ENCODE data around the gene SCPEP1. TPM values are rescaled to one million over a fixed set of nuclear protein-coding genes. Genes with fewer than 3 reads are reported as not detected.

SCPEP1 gene
- total RNA-seq, 4 donors from 2014 or later: 13.1 to 39.7 (median 20.3) TPM

DNA sequence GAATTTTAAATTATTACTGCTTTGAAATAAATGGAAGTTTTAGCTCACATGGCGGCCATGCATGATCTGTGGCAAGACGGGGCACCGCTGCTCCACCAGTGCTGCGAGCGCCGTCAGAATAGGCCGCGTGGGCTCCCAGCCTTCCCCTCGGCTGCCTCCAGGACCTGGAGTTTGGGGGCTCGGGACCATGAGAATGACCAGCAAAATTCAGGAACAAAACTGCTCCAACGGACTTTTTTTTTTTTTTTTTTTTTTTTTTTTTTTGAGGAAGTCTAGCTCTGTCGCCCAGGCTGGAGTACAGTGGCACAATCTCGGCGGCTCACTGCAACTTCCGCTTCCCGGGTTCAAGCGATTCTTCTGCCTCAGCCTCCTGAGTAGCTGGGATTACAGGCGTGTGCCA lies 68.8 kb downstream of the SCPEP1 start:
- intact Hi-C loops (cut with DNase I; ENCODE audit: low total_unique reads): no loop called here
- in situ Hi-C loops (cut with MboI; ENCODE audit: low pct_ligation_motif_present in 1 of 4, low pct_unique_long_range_greater_than_20kb in 1 of 4, low sequenced_read_pairs in 3 of 4): no loop called here
- no peak for DNase-seq
- no peaks in the 10 kb centered on the region for H3K9me3 ChIP-seq
- TF ChIP-seq EP300 (IDR thresholded peaks at IDR 0.05; ENCODE audit: low read depth): no peak
- no peak for TF ChIP-seq POLR2A (IDR thresholded peaks at IDR 0.05)
- no peak for TF ChIP-seq CTCF (IDR thresholded peaks at IDR 0.05)
- no peak for TF ChIP-seq POLR2AphosphoS5 (IDR thresholded peaks at IDR 0.05)
- peaks cover 38% of the 10 kb centered on the region for H3K27me3 ChIP-seq
- WGBS, 2 donors (ENCODE audit: low coverage in 1 of 2): 76 to 77% methylated on average over 12 to 18 of the region's 18 CpGs
- no peaks in the 10 kb centered on the region for H3K36me3 ChIP-seq
- H3K4me1 ChIP-seq: peaks cover 0 to 11% (median 6%) of the 10 kb centered on the region in 4 donors
- peak overlapping the region in 1 of 4 donors; percentile 31 for H3K4me3 ChIP-seq
- H3K27ac ChIP-seq: no peak overlapping the region

- no peak for TF ChIP-seq EP300 (IDR thresholded peaks at IDR 0.05; ENCODE audit: low read depth)
- no peak for TF ChIP-seq POLR2AphosphoS5 (IDR thresholded peaks at IDR 0.05)
- TF ChIP-seq CTCF (IDR thresholded peaks at IDR 0.05): no peak
- no peak for TF ChIP-seq POLR2A (IDR thresholded peaks at IDR 0.05)
- in situ Hi-C loops (cut with MboI; ENCODE audit: low pct_ligation_motif_present in 1 of 4, low pct_unique_long_range_greater_than_20kb in 1 of 4, low sequenced_read_pairs in 3 of 4) (no loop called here), intact Hi-C loops (cut with DNase I; ENCODE audit: low total_unique reads) (no loop called here)
- DNase-seq: no peak
- Histone ChIP-seq H3K27me3 (peaks cover 33% of the 10 kb centered on the region), H3K4me1 (peaks cover 3 to 15% (median 10%) of the 10 kb centered on the region in 4 donors), H3K36me3 (no peaks in the 10 kb centered on the region), H3K9me3 (no peaks in the 10 kb centered on the region), H3K4me3 (no peak overlapping the region), H3K27ac (no peak overlapping the region)
- WGBS, 2 donors (ENCODE audit: low coverage in 1 of 2): 88 to 97% methylated on average over 2 of the region's 2 CpGs
Measured at GRCh38 chr17:57048096-57048495, 70.2 kb downstream of the SCPEP1 start.

GRCh38 chr17:57050306-57050705 lies 72.4 kb downstream of the SCPEP1 start:
- TF ChIP-seq CTCF (IDR thresholded peaks at IDR 0.05) (no peak), POLR2A (IDR thresholded peaks at IDR 0.05) (no peak)
- in situ Hi-C loops (cut with MboI; ENCODE audit: low pct_ligation_motif_present in 1 of 4, low pct_unique_long_range_greater_than_20kb in 1 of 4, low sequenced_read_pairs in 3 of 4) (no loop called here), intact Hi-C loops (cut with DNase I; ENCODE audit: low total_unique reads) (loop anchor here (10.0 kb wide), 1 partner anchor 46 kb away; no protein-coding TSS in a partner anchor)
- no peak for DNase-seq
- no peaks in the 10 kb centered on the region for H3K9me3 ChIP-seq
- peaks cover 13% of the 10 kb centered on the region for H3K27me3 ChIP-seq
- peaks cover 8 to 31% (median 18%) of the 10 kb centered on the region in 4 donors for H3K4me1 ChIP-seq
- H3K36me3 ChIP-seq: no peaks in the 10 kb centered on the region
- WGBS, 2 donors (ENCODE audit: low coverage in 1 of 2): 68% methylated on average over 5 of the region's 5 CpGs; no CpG with 5 or more reads in 1 of the 2 donors
- no peak overlapping the region for H3K27ac ChIP-seq
- no peak overlapping the region for H3K4me3 ChIP-seq

- 46 to 65% methylated on average over 5 of the region's 5 CpGs for WGBS, 2 donors (ENCODE audit: low coverage in 1 of 2)
- TF ChIP-seq POLR2AphosphoS5 (IDR thresholded peaks at IDR 0.05) (peak in 1 of 3 donors; percentile 27), EP300 (IDR thresholded peaks at IDR 0.05; ENCODE audit: low read depth) (no peak)
Measured at GRCh38 chr17:57051886-57052361, 74.0 kb downstream of the SCPEP1 start.

More at GRCh38 chr17:57051886-57052361, 74.0 kb downstream of the SCPEP1 start:
- Histone ChIP-seq H3K4me3 (no peak overlapping the region), H3K9me3 (no peaks in the 10 kb centered on the region), H3K36me3 (no peaks in the 10 kb centered on the region), H3K27me3 (no peaks in the 10 kb centered on the region), H3K4me1 (peaks cover 0 to 28% (median 13%) of the 10 kb centered on the region in 4 donors), H3K27ac (peak overlapping the region in 1 of 4 donors; percentile 79)
- intact Hi-C loops (cut with DNase I; ENCODE audit: low total_unique reads): loop anchor here (10.0 kb wide), 1 partner anchor 47 kb away; no protein-coding TSS in a partner anchor
- no peak for DNase-seq
- in situ Hi-C loops (cut with MboI; ENCODE audit: low pct_ligation_motif_present in 1 of 4, low pct_unique_long_range_greater_than_20kb in 1 of 4, low sequenced_read_pairs in 3 of 4): no loop called here

Other genes starting within 250 kb of the SCPEP1 start
- gene C17orf67, start 144.2 kb upstream of the SCPEP1 start, total RNA-seq: 1 to 10 TPM in 1 of 4 donors, under 1 TPM in 1, not detected in 2; 0.27 to 1.3 TPM
- 10 to 100 TPM in 2 of 4 donors, 1 to 10 TPM in 2; 2.6 to 35.9 (median 11.4) TPM for gene DGKE, start 144.0 kb upstream of the SCPEP1 start, total RNA-seq
- gene TRIM25, start 64.1 kb upstream of the SCPEP1 start, total RNA-seq: 100 to 1,000 TPM in 2 of 4 donors, 10 to 100 TPM in 2; 67.5 to 251 (median 97.7) TPM
- gene COIL, start 17.1 kb upstream of the SCPEP1 start, total RNA-seq: 10 to 100 TPM in 2 of 4 donors, 1 to 10 TPM in 2; 1.5 to 12.2 (median 8.2) TPM
- 100 to 1,000 TPM; 137 to 193 (median 171) TPM for gene AKAP1, start 107.1 kb downstream of the SCPEP1 start, total RNA-seq

All from transverse colon (tissue), 4 donors.